CD4-positive, alpha-beta T cell (primary cell): ENCODE data around the gene FOCAD. TPM values are rescaled to one million over a fixed set of nuclear protein-coding genes. Genes with fewer than 3 reads are reported as not detected.

Experiments used
- ATAC-seq: fragments of 200-7000 bp; cut with Tn5 transposase; one replicate; pipeline ENCODE4 v1.10.0; 2022; ENCODE audit warnings: mild to moderate bottlenecking; ENCODE audit not compliant: poor library complexity
- CTCF ChIA-PET: fragments of 350-600 bp; sonication (Branson Sonifier 250); formaldehyde crosslinking; loops from one replicate; lab custom pipeline; 2021; ENCODE audit warnings: antibody characterized with exemption, inconsistent platforms; lab: Charles Lee
- POLR2A ChIA-PET: fragments of 350-600 bp; sonication (Branson Sonifier 250); formaldehyde crosslinking; loops from one replicate; lab custom pipeline; 2021; ENCODE audit warnings: antibody characterized with exemption, inconsistent platforms; lab: Charles Lee
- DNase-seq, 14 experiments: peaks; one replicate each; pipeline ENCODE4 v3.0.0-alpha.2; 2013 to 2020; ENCODE audit warnings: mixed read lengths in 2 of 14
- H3K27ac ChIP-seq, 2 donors: one replicate each; pipeline versions ENCODE4 v1.5.1 to v1.7.0; 2013; ENCODE audit warnings: low read length in 2 of 2, low read depth in 1 of 2, mild to moderate bottlenecking in 1 of 2
- H3K27me3 ChIP-seq, 2 experiments: 1 replicate in 1 of 2; 2 replicates in 1 of 2; pipeline versions ENCODE4 v1.6.1 to v1.7.0; 2013; ENCODE audit warnings: low read length in 2 of 2, control low read depth in 1 of 2, mild to moderate bottlenecking in 1 of 2, moderate library complexity in 1 of 2; ENCODE audit not compliant: insufficient read depth in 2 of 2, control insufficient read depth in 1 of 2
- H3K36me3 ChIP-seq: one replicate; pipeline ENCODE4 v1.6.1; 2013; ENCODE audit warnings: low read length, control low read depth; ENCODE audit not compliant: insufficient read depth
- H3K4me1 ChIP-seq: one replicate; pipeline ENCODE4 v1.6.1; 2013; ENCODE audit warnings: low read length, control low read depth; ENCODE audit not compliant: insufficient read depth
- H3K4me3 ChIP-seq: one replicate; pipeline ENCODE4 v1.5.1; 2013; ENCODE audit warnings: mild to moderate bottlenecking, low read length, moderate library complexity
- H3K9me3 ChIP-seq, 2 experiments: 1 replicate in 1 of 2; 2 replicates in 1 of 2; pipeline versions ENCODE4 v1.6.1 to v1.7.0; 2013; ENCODE audit warnings: low read length in 2 of 2, mild to moderate bottlenecking in 2 of 2, control low read depth in 1 of 2, moderate library complexity in 1 of 2; ENCODE audit not compliant: control insufficient read depth in 1 of 2, insufficient read depth in 1 of 2
- H3K27ac Mint-ChIP-seq: one replicate; pipeline ENCODE4 v1.8.0; 2020; ENCODE audit warnings: mixed read lengths
- H3K27me3 Mint-ChIP-seq: one replicate; pipeline ENCODE4 v1.8.0; 2021; ENCODE audit warnings: mixed read lengths
- H3K36me3 Mint-ChIP-seq: one replicate; pipeline ENCODE4 v1.8.0; 2021; ENCODE audit warnings: low read depth, mixed read lengths
- H3K4me1 Mint-ChIP-seq: one replicate; pipeline ENCODE4 v1.8.0; 2021; ENCODE audit warnings: low read depth, mixed read lengths
- H3K4me3 Mint-ChIP-seq: one replicate; pipeline ENCODE4 v1.8.0; 2020; ENCODE audit warnings: mild to moderate bottlenecking, mixed read lengths
- H3K9me3 Mint-ChIP-seq: one replicate; pipeline ENCODE4 v1.8.0; 2020; ENCODE audit warnings: mixed read lengths
- intact Hi-C, 2 experiments: fragments of 100-400 bp; cut with DNase I in 1 of 2; cut with micrococcal nuclease in 1 of 2; formaldehyde crosslinking; loops; one replicate each; pipeline versions ENCODE4 v1.15.1 to v1.9.0; 2023 to 2025; cut with DNase I, micrococcal nuclease
- total RNA-seq, 174 experiments: library from RNA in 2 of 174; stranded (reverse) in 2 of 174; gene quantifications; one replicate each; pipeline ENCODE4 v1.2.3 and lab custom pipeline; 2021 to 2026
- TF ChIP-seq, protein P1 (sequence below): fragments of 200-600 bp; IDR thresholded peaks from one replicate; pipeline ENCODE4 v1.8.0; 2022; ENCODE audit warnings: antibody characterized with exemption, mild to moderate bottlenecking

FOCAD gene
- total RNA-seq, 2 experiments from 2014 or later, result 12.4 to 14.1 TPM

DNA sequence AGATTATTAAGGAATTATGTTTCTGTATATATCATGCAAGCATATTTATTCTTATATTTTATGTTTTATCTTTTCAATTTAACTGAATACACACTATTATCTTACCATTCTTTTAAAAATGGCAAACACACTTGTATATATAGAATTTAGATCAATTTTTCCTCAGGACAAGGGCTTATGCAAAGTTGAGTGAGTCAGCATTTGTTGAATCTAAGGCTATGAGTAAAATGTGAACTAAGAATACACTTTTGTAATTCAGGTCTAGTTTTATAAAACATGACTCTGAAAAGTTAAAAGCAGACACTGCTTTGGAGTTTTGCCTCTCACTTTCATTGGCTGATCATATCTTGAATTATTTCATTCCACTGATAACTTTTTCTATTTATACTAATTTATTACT, 127.8 kb downstream of the FOCAD start:
- H3K27me3 Mint-ChIP-seq, result no peaks in the 10 kb centered on the region
- ChIA-PET CTCF (no interaction called here), POLR2A (no interaction called here)
- no peak overlapping the region for H3K4me3 Mint-ChIP-seq
- H3K4me1 Mint-ChIP-seq, result no peaks in the 10 kb centered on the region
- no peak for DNase-seq
- H3K27ac Mint-ChIP-seq, result no peak overlapping the region
- no peak for ATAC-seq
- Histone ChIP-seq H3K4me3 (no peak overlapping the region), H3K27ac (no peak overlapping the region), H3K36me3 (no peaks in the 10 kb centered on the region), H3K4me1 (no peaks in the 10 kb centered on the region), H3K9me3 (no peaks in the 10 kb centered on the region), H3K27me3 (no peaks in the 10 kb centered on the region)
- intact Hi-C loops, result no loop called here
- TF ChIP-seq, protein P1, sequence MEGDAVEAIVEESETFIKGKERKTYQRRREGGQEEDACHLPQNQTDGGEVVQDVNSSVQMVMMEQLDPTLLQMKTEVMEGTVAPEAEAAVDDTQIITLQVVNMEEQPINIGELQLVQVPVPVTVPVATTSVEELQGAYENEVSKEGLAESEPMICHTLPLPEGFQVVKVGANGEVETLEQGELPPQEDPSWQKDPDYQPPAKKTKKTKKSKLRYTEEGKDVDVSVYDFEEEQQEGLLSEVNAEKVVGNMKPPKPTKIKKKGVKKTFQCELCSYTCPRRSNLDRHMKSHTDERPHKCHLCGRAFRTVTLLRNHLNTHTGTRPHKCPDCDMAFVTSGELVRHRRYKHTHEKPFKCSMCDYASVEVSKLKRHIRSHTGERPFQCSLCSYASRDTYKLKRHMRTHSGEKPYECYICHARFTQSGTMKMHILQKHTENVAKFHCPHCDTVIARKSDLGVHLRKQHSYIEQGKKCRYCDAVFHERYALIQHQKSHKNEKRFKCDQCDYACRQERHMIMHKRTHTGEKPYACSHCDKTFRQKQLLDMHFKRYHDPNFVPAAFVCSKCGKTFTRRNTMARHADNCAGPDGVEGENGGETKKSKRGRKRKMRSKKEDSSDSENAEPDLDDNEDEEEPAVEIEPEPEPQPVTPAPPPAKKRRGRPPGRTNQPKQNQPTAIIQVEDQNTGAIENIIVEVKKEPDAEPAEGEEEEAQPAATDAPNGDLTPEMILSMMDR, result no peak
- H3K36me3 Mint-ChIP-seq, result no peaks in the 10 kb centered on the region
- H3K9me3 Mint-ChIP-seq, result no peaks in the 10 kb centered on the region

DNA sequence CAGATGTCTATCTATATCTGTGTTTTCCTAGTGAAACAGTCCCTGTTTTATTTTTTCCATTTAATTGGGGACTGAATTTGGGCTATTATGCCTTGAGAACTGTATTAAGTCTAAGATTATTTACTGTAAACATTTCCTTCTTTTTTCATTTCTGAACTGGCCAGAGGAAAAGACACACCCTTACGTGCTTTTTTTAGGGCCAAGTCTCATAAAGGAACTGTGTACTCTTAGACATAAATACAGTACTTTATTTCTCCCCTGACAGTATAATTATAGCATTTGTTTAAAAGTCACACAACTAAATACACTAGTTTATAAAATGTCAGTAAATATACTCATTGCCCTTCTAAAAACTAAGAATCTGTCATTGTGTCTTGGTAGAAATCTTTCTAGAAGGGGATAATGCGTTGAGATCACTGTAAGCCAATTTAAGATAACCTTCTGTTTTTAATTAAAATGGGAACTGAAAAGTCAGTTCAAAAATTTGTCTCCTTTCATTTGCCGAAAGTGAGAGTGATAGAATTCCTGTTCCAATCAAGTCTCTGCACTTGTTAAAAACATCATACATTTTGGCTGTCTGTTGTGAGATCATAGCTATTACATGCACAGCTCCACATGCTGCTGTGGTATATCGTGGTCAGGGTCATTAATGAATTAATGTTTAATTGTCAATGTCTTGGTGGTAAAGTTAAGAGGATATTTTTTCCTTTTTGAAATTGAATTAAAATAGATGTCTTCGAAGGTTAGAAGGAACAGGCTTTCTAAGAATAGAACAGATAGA, 132.1 kb downstream of the FOCAD start:
- Mint-ChIP-seq H3K27ac (no peak overlapping the region), H3K27me3 (no peaks in the 10 kb centered on the region), H3K4me3 (no peak overlapping the region), H3K9me3 (no peaks in the 10 kb centered on the region), H3K36me3 (peaks cover 5% of the 10 kb centered on the region), H3K4me1 (no peaks in the 10 kb centered on the region)
- DNase-seq, result no peak
- H3K36me3 ChIP-seq, result peaks cover 6% of the 10 kb centered on the region
- no peaks in the 10 kb centered on the region for H3K4me1 ChIP-seq
- intact Hi-C loops, result no loop called here
- ATAC-seq, result no peak
- ChIA-PET POLR2A (no interaction called here), CTCF (no interaction called here)
- H3K27me3 ChIP-seq, result no peaks in the 10 kb centered on the region
- no peak overlapping the region for H3K27ac ChIP-seq
- no peak overlapping the region for H3K4me3 ChIP-seq
- TF ChIP-seq, protein P1, result no peak
- no peaks in the 10 kb centered on the region for H3K9me3 ChIP-seq

DNA sequence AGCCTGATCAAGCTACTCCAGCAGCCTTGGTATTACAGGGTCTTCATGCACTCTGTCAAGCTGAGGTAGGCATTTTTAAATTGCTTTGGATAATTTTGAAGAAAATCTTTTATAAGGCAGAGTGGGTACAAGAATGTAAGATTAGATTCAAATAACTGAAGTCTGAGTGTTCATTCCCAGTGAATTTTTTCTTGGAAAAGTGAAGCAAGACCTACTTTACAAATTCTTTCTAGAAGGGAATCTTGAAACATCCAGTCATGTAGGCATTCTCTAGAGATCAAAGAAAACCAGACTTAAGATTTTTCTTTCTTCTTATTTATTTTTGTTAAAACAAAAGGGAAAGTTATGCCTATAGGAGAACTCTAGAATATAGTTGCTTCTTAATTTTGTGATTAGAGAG, 139.0 kb downstream of the FOCAD start:
- CTCF ChIA-PET, result no interaction called here
- Histone ChIP-seq H3K36me3 (peaks cover 8% of the 10 kb centered on the region), H3K27me3 (no peaks in the 10 kb centered on the region), H3K4me1 (no peaks in the 10 kb centered on the region), H3K4me3 (no peak overlapping the region), H3K9me3 (no peaks in the 10 kb centered on the region), H3K27ac (no peak overlapping the region)
- POLR2A ChIA-PET, result no interaction called here
- no peak overlapping the region for H3K4me3 Mint-ChIP-seq
- H3K4me1 Mint-ChIP-seq, result no peaks in the 10 kb centered on the region
- no peaks in the 10 kb centered on the region for H3K27me3 Mint-ChIP-seq
- TF ChIP-seq, protein P1, result no peak
- H3K36me3 Mint-ChIP-seq, result peaks cover 55% of the 10 kb centered on the region
- ATAC-seq (no peak), DNase-seq (no peak)
- no peaks in the 10 kb centered on the region for H3K9me3 Mint-ChIP-seq
- intact Hi-C loops, result no loop called here
- no peak overlapping the region for H3K27ac Mint-ChIP-seq
